B cell (primary cell): Measurements from ENCODE around the gene MS4A4E.

ENCODE experiments used
- EZH2 ChIP-seq: IDR thresholded peaks from 2 replicates; pipeline ENCODE4 v1.6.1; 2012; ENCODE audit warnings: borderline replicate concordance, low read depth, mild to moderate bottlenecking, moderate library complexity, low read length; ENCODE audit not compliant: insufficient read depth, poor library complexity, severe bottlenecking
- TF ChIP-seq, protein P1 (sequence below): fragments of 200-600 bp; IDR thresholded peaks from one replicate; pipeline ENCODE4 v1.8.0; 2022; ENCODE audit warnings: antibody characterized with exemption, mild to moderate bottlenecking

DNA sequence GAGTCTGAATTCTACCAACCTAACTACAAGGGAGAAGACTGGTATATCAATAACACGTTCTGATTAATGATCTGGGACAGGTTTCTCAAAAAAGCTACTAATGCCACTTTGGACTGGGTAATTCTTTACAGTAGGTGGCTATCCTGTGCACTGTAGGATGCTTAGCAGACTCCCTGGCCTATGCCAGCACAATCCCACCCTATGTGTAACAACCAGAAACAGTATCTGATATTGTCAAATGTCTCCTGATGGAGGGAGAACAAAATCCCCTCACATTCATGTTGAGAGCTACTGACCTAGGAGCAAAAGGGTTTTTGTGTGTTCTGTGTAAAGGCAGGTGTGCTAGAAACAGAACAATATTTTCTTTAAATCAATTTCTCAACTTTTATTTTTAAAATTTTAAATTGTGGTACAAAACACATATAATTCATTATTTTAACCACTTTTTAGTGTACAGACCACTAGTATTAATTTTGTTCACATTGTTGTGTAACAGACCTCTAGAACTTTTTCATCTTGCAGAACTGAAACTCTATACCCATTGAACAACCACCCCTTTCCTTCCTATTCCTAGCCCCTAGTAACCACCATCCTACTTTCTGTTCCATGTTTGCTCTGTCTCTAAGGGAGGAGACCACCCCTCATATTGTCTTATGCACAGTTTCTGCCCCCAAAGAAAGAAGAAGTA is 58.0 kb downstream of the MS4A4E start:
- TF ChIP-seq, protein P1, sequence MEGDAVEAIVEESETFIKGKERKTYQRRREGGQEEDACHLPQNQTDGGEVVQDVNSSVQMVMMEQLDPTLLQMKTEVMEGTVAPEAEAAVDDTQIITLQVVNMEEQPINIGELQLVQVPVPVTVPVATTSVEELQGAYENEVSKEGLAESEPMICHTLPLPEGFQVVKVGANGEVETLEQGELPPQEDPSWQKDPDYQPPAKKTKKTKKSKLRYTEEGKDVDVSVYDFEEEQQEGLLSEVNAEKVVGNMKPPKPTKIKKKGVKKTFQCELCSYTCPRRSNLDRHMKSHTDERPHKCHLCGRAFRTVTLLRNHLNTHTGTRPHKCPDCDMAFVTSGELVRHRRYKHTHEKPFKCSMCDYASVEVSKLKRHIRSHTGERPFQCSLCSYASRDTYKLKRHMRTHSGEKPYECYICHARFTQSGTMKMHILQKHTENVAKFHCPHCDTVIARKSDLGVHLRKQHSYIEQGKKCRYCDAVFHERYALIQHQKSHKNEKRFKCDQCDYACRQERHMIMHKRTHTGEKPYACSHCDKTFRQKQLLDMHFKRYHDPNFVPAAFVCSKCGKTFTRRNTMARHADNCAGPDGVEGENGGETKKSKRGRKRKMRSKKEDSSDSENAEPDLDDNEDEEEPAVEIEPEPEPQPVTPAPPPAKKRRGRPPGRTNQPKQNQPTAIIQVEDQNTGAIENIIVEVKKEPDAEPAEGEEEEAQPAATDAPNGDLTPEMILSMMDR: no peak
- no peak for TF ChIP-seq EZH2
